HepG2 (cell line): ENCODE data around the gene TM4SF20. TPM values are rescaled to one million over a fixed set of nuclear protein-coding genes. Genes with fewer than 3 reads are reported as not detected.

Source experiments
- ATAC-seq: fragments of 200-7000 bp; cut with Tn5 transposase; 3 replicates; pipeline ENCODE4 v1.9.1; 2020; ENCODE audit warnings: mild to moderate bottlenecking, moderate library complexity
- BruUV-seq: library from RNA; stranded (reverse); fragments of 400-500 nt; replicated peaks from 2 replicates; lab custom pipeline; 2021; lab: Mats Ljungman, UMichigan
- CTCF ChIA-PET: fragments of 300-600 bp; formaldehyde crosslinking; extraction: SDS; loops from one replicate; lab custom pipeline; 2021; ENCODE audit warnings: low total read pairs, inconsistent platforms, low intra/inter-chr PET ratio; lab: Yijun Ruan, JAX
- POLR2A ChIA-PET: fragments of 350-600 bp; sonication (Branson Sonifier 250); formaldehyde crosslinking; loops from one replicate; lab custom pipeline; 2020; ENCODE audit warnings: antibody characterized with exemption, inconsistent platforms; lab: Yijun Ruan, JAX
- DNase-seq: peaks from one replicate; pipeline ENCODE4 v3.0.0-alpha.2; 2015; ENCODE audit warnings: low spot score
- FAIRE-seq: peaks from 3 replicates; lab custom pipeline; 2011; peaks lifted over from hg19 to GRCh38; lab: Jason Lieb, UNC
- H2AFZ ChIP-seq: one replicate; pipeline ENCODE4 v1.6.1; 2011; ENCODE audit warnings: low read length, inconsistent platforms
- H3K27ac ChIP-seq: fragments of 300-600 bp; 3 replicates; pipeline ENCODE4 v1.8.0; 2011; ENCODE audit warnings: mixed run types, mild to moderate bottlenecking, mixed read lengths, low read length, inconsistent platforms; ENCODE audit not compliant: insufficient read depth; ENCODE audit errors: extremely low read length
- H3K27me3 ChIP-seq, 2 experiments: fragments of 200-600 bp in 1 of 2; 2 replicates in 1 of 2; 3 replicates in 1 of 2; pipeline versions ENCODE4 v1.6.0 to v1.8.0; 2011; ENCODE audit warnings: low read length in 2 of 2, mild to moderate bottlenecking in 2 of 2, moderate library complexity in 2 of 2, inconsistent platforms in 1 of 2; ENCODE audit not compliant: insufficient read depth in 2 of 2, control insufficient read depth in 1 of 2
- H3K36me3 ChIP-seq, 2 experiments: fragments of 200-600 bp in 1 of 2; replicated peaks in 1 of 2; 2 replicates in 1 of 2; 3 replicates in 1 of 2; pipeline versions ENCODE4 v1.5.1 to v1.8.0; 2011; ENCODE audit warnings: low read length in 2 of 2, inconsistent platforms in 1 of 2; ENCODE audit not compliant: insufficient read depth in 2 of 2, control insufficient read depth in 1 of 2
- H3K4me1 ChIP-seq: 2 replicates; pipeline ENCODE4 v1.5.1; 2012; ENCODE audit warnings: low read length, inconsistent platforms; ENCODE audit not compliant: insufficient read depth
- H3K4me2 ChIP-seq: 2 replicates; pipeline ENCODE4 v1.6.0; 2011; ENCODE audit warnings: low read depth, low read length, inconsistent platforms
- H3K4me3 ChIP-seq, 3 experiments: fragments of 200-600 bp in 1 of 3; sonication (generic), shearing (Covaris generic) in 1 of 3; replicated peaks in 1 of 3; 2 replicates each; pipeline ENCODE4 v1.5.1; 2011 to 2016; ENCODE audit warnings: low read length in 3 of 3, inconsistent platforms in 2 of 3, low read depth in 2 of 3, mild to moderate bottlenecking in 2 of 3, control low read depth in 1 of 3, mixed read lengths in 1 of 3; ENCODE audit not compliant: insufficient read depth in 1 of 3
- H3K79me2 ChIP-seq: one replicate; pipeline ENCODE4 v1.6.1; 2011; ENCODE audit warnings: low read length, inconsistent platforms; ENCODE audit not compliant: insufficient read depth
- H3K9ac ChIP-seq: 2 replicates; pipeline ENCODE4 v1.6.0; 2011; ENCODE audit warnings: mild to moderate bottlenecking, low read depth, low read length, inconsistent platforms; ENCODE audit not compliant: insufficient read depth
- H3K9me3 ChIP-seq: 2 replicates; pipeline ENCODE4 v1.5.1; 2012; ENCODE audit warnings: mild to moderate bottlenecking, low read length
- H4K20me1 ChIP-seq: 2 replicates; pipeline ENCODE4 v1.6.0; 2011; ENCODE audit warnings: inconsistent platforms, mild to moderate bottlenecking, low read length, moderate library complexity; ENCODE audit not compliant: insufficient read depth
- MAF1 ChIP-seq: sonication (generic); formaldehyde crosslinking; IDR thresholded peaks from 2 replicates; pipeline ENCODE4 v1.5.0; 2020; ENCODE audit warnings: missing genetic modification reagents, borderline replicate concordance
- MAFK ChIP-seq, 2 experiments: IDR thresholded peaks in 1 of 2; conservative IDR thresholded peaks in 1 of 2; 2 replicates each; pipeline ENCODE4 v1.6.1; 2011; ENCODE audit warnings: improper control_type of control experiment in 2 of 2, low read length in 2 of 2
- ZNF609 ChIP-seq: sonication (generic); formaldehyde crosslinking; IDR thresholded peaks from 2 replicates; pipeline ENCODE4 v1.4.0; 2020; ENCODE audit warnings: mild to moderate bottlenecking, missing genetic modification reagents, borderline replicate concordance
- WGBS: methylation state at CpG from one replicate; pipeline ENCODE4 v1.1.6; 2017; ENCODE audit warnings: low lambda C conversion rate; 5-methylcytosine and 5-hydroxymethylcytosine counted together
- in situ Hi-C: cut with HindIII; loops from 2 replicates; pipeline ENCODE4 v1.10.0; 2017; ENCODE audit warnings: low pct_unique_long_range_greater_than_20kb; ENCODE audit not compliant: extremely low pct_ligation_motif_present
- intact Hi-C: fragments of 100-400 bp; cut with micrococcal nuclease; formaldehyde crosslinking; loops from one replicate; pipeline ENCODE4 v1.10.0; 2022; ENCODE audit not compliant: unreplicated experiment
- polyA plus RNA-seq, 8 experiments: library from polyadenylated mRNA; depleted of rRNA in 3 of 8; stranded (reverse) in 7 of 8; unstranded in 1 of 8; fragments of >200 nt; fragmentation: Illumina TruSeq in 4 of 8; extraction: Trizol in 4 of 8; gene quantifications; 2 replicates each; pipeline versions ENCODE4 v1.2.1 to v1.2.3, GENCODE V29; 2011 to 2016; ENCODE audit warnings: low read depth in 4 of 8, missing spikeins in 1 of 8, mixed read lengths in 1 of 8; ENCODE audit not compliant: insufficient read depth in 1 of 8
- total RNA-seq, 5 experiments: library from RNA; depleted of rRNA; stranded (reverse); fragments of >200 nt; fragmentation: Illumina TruSeq; extraction: Trizol; gene quantifications; 2 replicates each; pipeline ENCODE4 v1.2.3, GENCODE V29; 2016; ENCODE audit warnings: low read depth in 1 of 5

TM4SF20 gene
- total and polyA plus RNA-seq, 2 of the 13 experiments (the other 11 are each of a cell fraction or from before 2014, with no cell fraction given) = not detected

GRCh38 chr2:227386630-227387029, 7.5 kb upstream of the TM4SF20 start:
- Histone ChIP-seq H3K27me3 (peaks cover 0 to 15% of the 10 kb centered on the region in 2 experiments; a peak in 2 of 5 replicates), H4K20me1 (no peaks in the 10 kb centered on the region), H3K9me3 (no peaks in the 10 kb centered on the region), H3K4me1 (peaks cover 4% of the 10 kb centered on the region; the same call in 1 of the 2 replicates), H3K9ac (no peak overlapping the region), H2AFZ (no peak overlapping the region), H3K4me3 (no peak overlapping the region), H3K79me2 (no peaks in the 10 kb centered on the region), H3K36me3 (no peaks in the 10 kb centered on the region), H3K27ac (no peak overlapping the region), H3K4me2 (no peak overlapping the region)
- WGBS = 17% methylated on average over 6 of the region's 6 CpGs
- DNase-seq (no peak), FAIRE-seq (no peak), ATAC-seq (no peak)
- TF ChIP-seq MAF1 (CRISPR knock-in tag) = no peak
- no peak for TF ChIP-seq MAFK (conservative IDR thresholded peaks at IDR 0.05 in 1 of 2, IDR thresholded peaks at IDR 0.05 in 1 of 2; ENCODE audit: low read length in 2 of 2)
- no peak for TF ChIP-seq ZNF609 (CRISPR knock-in tag)
- BruUV-seq = no TSS peak
- in situ Hi-C loops (no loop called here), intact Hi-C loops (no loop called here)
- POLR2A ChIA-PET = interaction anchor here (0.6 kb wide), 1 partner anchor 86 kb away, joined by 5 read pairs; no protein-coding TSS in a partner anchor
- CTCF ChIA-PET = no interaction called here
